Thyroid gland (tissue), 4 donors: Measurements from ENCODE around the gene ZNF416. TPM values are rescaled to one million over a fixed set of nuclear protein-coding genes. Genes with fewer than 3 reads are reported as not detected.

Source experiments
- DNase-seq, 2 donors: peaks; one replicate each; pipeline ENCODE4 v3.0.0-alpha.2; 2019
- H3K27ac ChIP-seq, 3 donors: fragments of 200-600 bp; sonication (generic); 1 replicate in 2 of 3; 2 replicates in 1 of 3; pipeline ENCODE4 v1.5.1; 2016 to 2019; ENCODE audit warnings: mild to moderate bottlenecking in 1 of 3, moderate library complexity in 1 of 3
- H3K27me3 ChIP-seq: fragments of 200-600 bp; sonication (generic); one replicate; pipeline ENCODE4 v1.5.1; 2019
- H3K36me3 ChIP-seq, 2 donors: fragments of 200-600 bp; sonication (generic); one replicate each; pipeline ENCODE4 v1.5.1; 2016 to 2019
- H3K4me1 ChIP-seq, 2 donors: fragments of 200-600 bp; sonication (generic); one replicate each; pipeline ENCODE4 v1.5.1; 2017 to 2019
- H3K4me3 ChIP-seq, 3 donors: fragments of 200-600 bp; sonication (generic); replicated peaks in 1 of 3; 1 replicate in 2 of 3; 2 replicates in 1 of 3; pipeline ENCODE4 v1.5.1; 2016; ENCODE audit warnings: mild to moderate bottlenecking in 1 of 3
- H3K9me3 ChIP-seq: fragments of 200-600 bp; sonication (generic); one replicate; pipeline ENCODE4 v1.5.1; 2017
- CTCF ChIP-seq, 6 experiments: fragments of 200-600 bp in 3 of 6; fragments of 450-650 bp in 3 of 6; sonication (generic) in 3 of 6; IDR thresholded peaks; one replicate each; pipeline ENCODE4 v1.5.1; 2016 to 2019; ENCODE audit warnings: antibody characterized with exemption in 6 of 6, mild to moderate bottlenecking in 2 of 6, inconsistent platforms in 1 of 6, moderate library complexity in 1 of 6
- POLR2A ChIP-seq, 2 donors: fragments of 450-650 bp; IDR thresholded peaks; one replicate each; pipeline ENCODE4 v1.6.1; 2017; ENCODE audit warnings: antibody characterized with exemption in 2 of 2, mild to moderate bottlenecking in 2 of 2, moderate library complexity in 1 of 2
- WGBS, 2 donors: methylation state at CpG; one replicate each; pipeline ENCODE4 v1.1.5; 2017; 5-methylcytosine and 5-hydroxymethylcytosine counted together
- intact Hi-C: fragments of 100-400 bp; cut with DNase I; formaldehyde crosslinking; loops from one replicate; pipeline ENCODE4 v1.15.1; 2023
- total RNA-seq, 4 donors: library from RNA; depleted of rRNA; stranded (reverse); fragments of >200 nt; gene quantifications; one replicate each; pipeline ENCODE4 v1.2.3, GENCODE V29; 2016

ZNF416 gene
- total RNA-seq, 4 donors from 2014 or later: 5.2 to 10.9 (median 7.2) TPM

- WGBS, 2 donors: 95% methylated on average over 3 of the region's 3 CpGs
- Histone ChIP-seq H3K27ac (no peak overlapping the region), H3K9me3 (peaks cover 5% of the 10 kb centered on the region), H3K36me3 (peaks cover 46 to 47% of the 10 kb centered on the region in 2 donors), H3K4me1 (peaks cover 0 to under 1% of the 10 kb centered on the region in 2 donors), H3K27me3 (no peaks in the 10 kb centered on the region), H3K4me3 (no peak overlapping the region)
- no peak for DNase-seq
- intact Hi-C loops: loop anchor here (5.0 kb wide), 1 partner anchor 50 kb away; no protein-coding TSS in a partner anchor
- TF ChIP-seq POLR2A (IDR thresholded peaks at IDR 0.05) (no peak), CTCF (IDR thresholded peaks at IDR 0.05) (no peak)
Measured at GRCh38 chr19:57572415-57572947, 6.2 kb downstream of the ZNF416 start.

DNA sequence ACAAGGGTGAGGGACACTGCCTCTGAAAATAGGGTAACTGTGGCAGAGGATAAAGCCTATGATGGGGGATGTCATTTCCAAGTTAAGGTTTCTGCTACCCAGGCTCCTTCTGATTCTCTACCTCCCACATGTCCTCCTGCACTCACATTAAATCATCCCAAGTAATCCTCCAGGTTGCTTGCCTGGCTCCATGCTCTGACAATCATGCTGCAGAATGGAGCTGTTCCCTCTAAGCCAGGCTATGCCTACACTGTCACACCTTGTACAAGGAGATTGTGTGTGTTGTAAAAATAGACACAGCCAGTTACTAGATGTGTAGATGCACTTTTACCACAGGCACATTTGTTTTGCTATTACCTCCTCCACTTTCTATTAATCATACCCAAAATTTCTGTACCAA is 8.0 kb downstream of the ZNF416 start:
- no peak overlapping the region for H3K27ac ChIP-seq
- intact Hi-C loops: loop anchor here (5.0 kb wide), 1 partner anchor 52 kb away; no protein-coding TSS in a partner anchor
- H3K9me3 ChIP-seq: peaks cover 9% of the 10 kb centered on the region
- no peak overlapping the region for H3K4me3 ChIP-seq
- H3K27me3 ChIP-seq: no peaks in the 10 kb centered on the region
- H3K36me3 ChIP-seq: peaks cover 37 to 41% of the 10 kb centered on the region in 2 donors
- no peak for DNase-seq
- TF ChIP-seq POLR2A (IDR thresholded peaks at IDR 0.05) (no peak), CTCF (IDR thresholded peaks at IDR 0.05) (no peak)
- no peaks in the 10 kb centered on the region for H3K4me1 ChIP-seq

DNA sequence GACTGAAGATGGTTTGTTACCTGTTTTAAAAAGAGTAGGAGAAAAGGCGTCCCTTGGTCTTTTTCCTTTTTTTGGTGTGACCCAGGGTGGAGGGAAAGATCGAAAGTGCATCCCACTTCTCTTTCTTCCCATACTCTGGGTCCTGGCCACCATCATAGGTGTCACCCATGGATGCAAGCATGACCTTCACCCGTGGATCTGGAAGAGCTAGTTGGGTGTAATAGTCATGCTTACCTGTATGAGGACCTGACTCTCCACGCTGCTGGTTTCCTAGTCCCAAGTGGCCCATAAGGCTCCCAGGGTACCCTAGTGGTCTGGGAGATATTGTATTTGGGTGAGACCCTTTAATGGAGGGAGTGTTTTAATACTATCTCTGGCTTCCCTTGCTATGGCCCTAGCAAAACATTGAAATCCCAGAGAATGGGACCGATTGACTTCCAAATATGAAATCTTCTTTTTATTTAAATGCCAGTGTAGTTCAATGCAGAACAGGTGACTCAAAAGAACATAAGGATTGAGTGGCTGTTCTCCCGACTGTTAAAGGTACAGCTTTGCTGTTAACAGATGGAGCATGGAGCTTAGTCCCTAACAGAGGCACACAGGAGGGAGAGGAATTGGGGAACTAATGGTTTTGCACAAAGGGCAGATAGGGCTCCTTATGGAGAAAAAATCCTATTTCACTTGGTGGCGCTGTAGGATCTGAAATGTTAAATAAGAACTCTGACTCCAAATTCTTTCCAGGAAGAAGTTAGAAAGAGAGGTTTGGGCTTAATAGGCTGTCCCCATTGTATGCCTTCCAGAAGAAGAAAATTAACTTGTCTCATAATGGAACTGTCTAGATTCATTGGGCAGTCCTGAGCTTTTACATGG is 12.1 kb downstream of the ZNF416 start:
- intact Hi-C loops: no loop called here
- no peak overlapping the region for H3K4me3 ChIP-seq
- TF ChIP-seq CTCF (IDR thresholded peaks at IDR 0.05) (no peak), POLR2A (IDR thresholded peaks at IDR 0.05) (no peak)
- no peak overlapping the region for H3K27ac ChIP-seq
- WGBS, 2 donors: 55 to 62% methylated on average over 7 of the region's 7 CpGs
- H3K36me3 ChIP-seq: peaks cover 0 to under 1% of the 10 kb centered on the region in 2 donors
- H3K9me3 ChIP-seq: peaks cover 5% of the 10 kb centered on the region
- H3K27me3 ChIP-seq: no peaks in the 10 kb centered on the region
- no peaks in the 10 kb centered on the region for H3K4me1 ChIP-seq
- peak in 1 of 2 donors; percentile 2 for DNase-seq

DNA sequence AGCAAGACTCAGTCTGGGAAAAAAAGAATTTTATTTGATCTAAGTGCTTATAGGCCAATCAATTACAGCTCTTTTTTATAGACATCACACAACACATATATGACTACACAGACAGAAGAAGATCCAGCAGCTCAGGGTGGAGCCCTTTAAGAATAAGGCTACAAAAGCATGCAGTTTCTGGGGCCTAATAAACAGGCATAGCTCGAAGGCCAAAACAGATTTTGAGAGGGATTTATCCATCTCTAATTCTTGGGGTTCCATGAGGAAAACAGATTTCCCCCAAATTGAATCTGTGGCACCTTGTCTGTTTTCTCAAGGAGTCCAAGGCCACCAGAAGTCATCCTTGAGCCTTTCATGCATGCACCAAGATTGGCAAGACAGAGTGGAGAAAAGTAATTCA is 15.2 kb downstream of the ZNF416 start:
- Histone ChIP-seq H3K27ac (no peak overlapping the region), H3K36me3 (no peaks in the 10 kb centered on the region), H3K9me3 (peaks cover 5% of the 10 kb centered on the region), H3K4me1 (peaks cover 4% of the 10 kb centered on the region in 2 donors), H3K4me3 (no peak overlapping the region), H3K27me3 (no peaks in the 10 kb centered on the region)
- intact Hi-C loops: no loop called here
- 59 to 70% methylated on average over 1 of the region's 1 CpG for WGBS, 2 donors
- TF ChIP-seq POLR2A (IDR thresholded peaks at IDR 0.05) (no peak), CTCF (IDR thresholded peaks at IDR 0.05) (no peak)
- no peak for DNase-seq

- Histone ChIP-seq H3K4me1 (peaks cover 9 to 11% of the 10 kb centered on the region in 2 donors), H3K4me3 (peak overlapping the region; percentile 19 to 87 (median 81)), H3K27me3 (no peaks in the 10 kb centered on the region), H3K9me3 (no peaks in the 10 kb centered on the region), H3K36me3 (peaks cover 11 to 13% of the 10 kb centered on the region in 2 donors), H3K27ac (peak overlapping the region in 1 of 3 donors; percentile 19)
- WGBS, 2 donors: 22% methylated on average over 23 of the region's 23 CpGs
- peak; percentile 3 to 13 for DNase-seq
- intact Hi-C loops: no loop called here
- TF ChIP-seq CTCF (IDR thresholded peaks at IDR 0.05): no peak
- no peak for TF ChIP-seq POLR2A (IDR thresholded peaks at IDR 0.05)
Measured at GRCh38 chr19:57560049-57560491, 18.6 kb downstream of the ZNF416 start.
